ENCODE measurements around the gene GPC2.

DNA sequence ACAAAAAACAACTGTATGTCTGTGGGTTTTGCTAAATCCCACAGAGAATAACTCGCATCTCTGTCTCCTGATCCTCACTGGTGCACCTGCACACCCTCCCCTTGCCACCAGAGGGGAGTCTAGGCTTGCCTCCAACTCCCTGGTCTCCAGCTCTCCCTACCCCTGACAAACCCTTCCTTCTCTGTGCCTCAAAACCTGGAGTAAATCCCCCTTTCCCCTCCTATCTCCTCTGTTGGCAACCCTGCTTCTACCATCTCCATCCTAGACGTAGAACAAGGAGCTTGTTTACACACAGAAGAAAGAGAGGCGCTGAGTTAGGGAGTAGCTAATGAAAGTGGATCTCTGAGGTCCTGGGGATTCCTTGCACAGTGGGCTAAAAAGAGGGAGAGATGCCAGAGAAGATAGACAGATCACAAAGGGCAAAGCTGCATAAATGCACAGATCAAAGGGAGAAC lies 44.5 kb downstream of the GPC2 start:
- TF ChIP-seq, protein P1, sequence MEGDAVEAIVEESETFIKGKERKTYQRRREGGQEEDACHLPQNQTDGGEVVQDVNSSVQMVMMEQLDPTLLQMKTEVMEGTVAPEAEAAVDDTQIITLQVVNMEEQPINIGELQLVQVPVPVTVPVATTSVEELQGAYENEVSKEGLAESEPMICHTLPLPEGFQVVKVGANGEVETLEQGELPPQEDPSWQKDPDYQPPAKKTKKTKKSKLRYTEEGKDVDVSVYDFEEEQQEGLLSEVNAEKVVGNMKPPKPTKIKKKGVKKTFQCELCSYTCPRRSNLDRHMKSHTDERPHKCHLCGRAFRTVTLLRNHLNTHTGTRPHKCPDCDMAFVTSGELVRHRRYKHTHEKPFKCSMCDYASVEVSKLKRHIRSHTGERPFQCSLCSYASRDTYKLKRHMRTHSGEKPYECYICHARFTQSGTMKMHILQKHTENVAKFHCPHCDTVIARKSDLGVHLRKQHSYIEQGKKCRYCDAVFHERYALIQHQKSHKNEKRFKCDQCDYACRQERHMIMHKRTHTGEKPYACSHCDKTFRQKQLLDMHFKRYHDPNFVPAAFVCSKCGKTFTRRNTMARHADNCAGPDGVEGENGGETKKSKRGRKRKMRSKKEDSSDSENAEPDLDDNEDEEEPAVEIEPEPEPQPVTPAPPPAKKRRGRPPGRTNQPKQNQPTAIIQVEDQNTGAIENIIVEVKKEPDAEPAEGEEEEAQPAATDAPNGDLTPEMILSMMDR (conservative IDR thresholded peaks at IDR 0.05 in 1 of 2, IDR thresholded peaks at IDR 0.05 in 1 of 2; ENCODE audit: extremely low read depth in 1 of 2, insufficient read depth in 1 of 2, low read depth in 1 of 2, low read length in 2 of 2), result peak; percentile 91 to 97
- TF ChIP-seq EZH2 (IDR thresholded peaks at IDR 0.05; ENCODE audit: borderline replicate concordance, low read length), result no peak

All from mammary epithelial cell (primary cell).